ENCODE results near the gene SGMS1. TPM values are rescaled to one million over a fixed set of nuclear protein-coding genes. Genes with fewer than 3 reads are reported as not detected.

SGMS1 gene
- total RNA-seq, 2 donors from 2014 or later = 67.0 to 68.2 TPM

DNA sequence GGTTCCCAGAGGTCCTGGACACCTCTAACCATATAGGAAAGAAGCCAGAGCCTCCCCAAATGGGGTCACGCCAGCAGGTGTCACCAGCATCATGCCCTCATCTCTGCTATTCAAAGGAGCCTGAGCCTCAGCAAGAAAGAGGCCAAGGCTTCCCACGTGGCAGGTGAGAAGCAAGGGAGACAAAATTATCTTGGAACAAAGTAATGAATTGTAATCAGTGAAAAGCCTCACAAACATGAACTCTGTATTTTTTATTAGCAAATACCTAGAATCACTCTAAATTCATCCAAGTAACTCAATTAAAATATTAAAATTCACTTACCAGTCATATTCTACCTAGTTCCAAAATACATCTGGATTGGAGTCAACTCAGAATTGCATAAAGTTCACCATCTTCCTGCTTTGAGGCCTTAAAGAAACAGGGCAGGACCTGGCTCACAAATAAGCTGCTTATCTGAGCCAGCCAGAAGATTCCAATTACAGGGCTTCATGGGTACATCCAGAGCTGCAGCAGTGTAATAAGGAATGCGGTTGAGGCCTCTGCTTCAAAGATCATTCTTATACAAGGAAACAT lies 68.7 kb downstream of the SGMS1 start:
- H3K36me3 ChIP-seq = no peaks in the 10 kb centered on the region
- no peak for DNase-seq (ENCODE audit: low spot score)
- H3K4me3 ChIP-seq = no peak overlapping the region
- peak overlapping the region in 1 of 2 donors; percentile 38 for H3K27ac ChIP-seq
- TF ChIP-seq POLR2AphosphoS5 (IDR thresholded peaks at IDR 0.05) = peak; percentile 32
- TF ChIP-seq, protein P1, sequence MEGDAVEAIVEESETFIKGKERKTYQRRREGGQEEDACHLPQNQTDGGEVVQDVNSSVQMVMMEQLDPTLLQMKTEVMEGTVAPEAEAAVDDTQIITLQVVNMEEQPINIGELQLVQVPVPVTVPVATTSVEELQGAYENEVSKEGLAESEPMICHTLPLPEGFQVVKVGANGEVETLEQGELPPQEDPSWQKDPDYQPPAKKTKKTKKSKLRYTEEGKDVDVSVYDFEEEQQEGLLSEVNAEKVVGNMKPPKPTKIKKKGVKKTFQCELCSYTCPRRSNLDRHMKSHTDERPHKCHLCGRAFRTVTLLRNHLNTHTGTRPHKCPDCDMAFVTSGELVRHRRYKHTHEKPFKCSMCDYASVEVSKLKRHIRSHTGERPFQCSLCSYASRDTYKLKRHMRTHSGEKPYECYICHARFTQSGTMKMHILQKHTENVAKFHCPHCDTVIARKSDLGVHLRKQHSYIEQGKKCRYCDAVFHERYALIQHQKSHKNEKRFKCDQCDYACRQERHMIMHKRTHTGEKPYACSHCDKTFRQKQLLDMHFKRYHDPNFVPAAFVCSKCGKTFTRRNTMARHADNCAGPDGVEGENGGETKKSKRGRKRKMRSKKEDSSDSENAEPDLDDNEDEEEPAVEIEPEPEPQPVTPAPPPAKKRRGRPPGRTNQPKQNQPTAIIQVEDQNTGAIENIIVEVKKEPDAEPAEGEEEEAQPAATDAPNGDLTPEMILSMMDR (IDR thresholded peaks at IDR 0.05) = no peak
- no peak for TF ChIP-seq POLR2A (IDR thresholded peaks at IDR 0.05)
- intact Hi-C loops (cut with DNase I) = no loop called here
- H3K4me1 ChIP-seq (replicated peaks) = peaks cover 4% of the 10 kb centered on the region
- H3K27me3 ChIP-seq (replicated peaks; ENCODE audit: insufficient read depth) = no peaks in the 10 kb centered on the region
- 27% methylated on average over 3 of the region's 3 CpGs for WGBS
- no peaks in the 10 kb centered on the region for H3K9me3 ChIP-seq

DNA sequence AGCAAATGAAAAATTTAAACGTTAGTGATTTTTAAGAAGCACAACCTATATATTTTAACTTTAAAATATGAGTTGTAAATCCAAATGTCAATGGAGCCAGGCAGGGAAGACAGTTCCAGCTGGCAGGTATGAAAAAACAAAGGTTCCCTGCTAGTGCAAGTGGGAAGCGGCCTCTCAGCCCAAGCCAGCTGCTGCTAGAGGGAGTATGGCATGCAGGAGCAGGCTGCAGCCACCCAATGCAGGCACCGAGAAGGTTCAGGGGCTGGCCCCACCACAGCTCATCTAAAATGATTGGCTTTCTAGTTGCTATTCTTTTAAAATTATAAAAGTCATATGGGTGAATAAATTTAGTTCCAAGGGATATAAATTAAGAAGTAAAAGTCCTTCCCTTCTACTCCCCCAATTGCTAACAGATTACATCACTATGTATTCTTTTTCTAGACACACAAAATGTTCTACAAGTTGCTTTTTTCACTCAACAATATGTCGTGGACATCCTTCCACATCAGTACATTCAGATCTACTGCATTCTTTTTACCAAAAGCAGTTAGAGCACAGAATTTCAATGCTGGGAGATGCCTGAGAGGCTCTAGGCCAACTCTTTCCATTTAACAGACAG lies 69.3 kb downstream of the SGMS1 start:
- H3K9me3 ChIP-seq = no peaks in the 10 kb centered on the region
- H3K36me3 ChIP-seq = no peaks in the 10 kb centered on the region
- intact Hi-C loops (cut with DNase I) = no loop called here
- 33% methylated on average over 4 of the region's 4 CpGs for WGBS
- peaks cover 4% of the 10 kb centered on the region for H3K4me1 ChIP-seq (replicated peaks)
- no peak overlapping the region for H3K4me3 ChIP-seq
- no peaks in the 10 kb centered on the region for H3K27me3 ChIP-seq (replicated peaks; ENCODE audit: insufficient read depth)
- TF ChIP-seq POLR2AphosphoS5 (IDR thresholded peaks at IDR 0.05) (no peak), POLR2A (IDR thresholded peaks at IDR 0.05) (no peak)
- TF ChIP-seq, protein P1 (IDR thresholded peaks at IDR 0.05) = no peak
- no peak for DNase-seq (ENCODE audit: low spot score)
- H3K27ac ChIP-seq = peak overlapping the region in 1 of 2 donors; percentile 38

GRCh38 chr10:50552771-50553535 lies 70.8 kb downstream of the SGMS1 start:
- no peak for TF ChIP-seq POLR2AphosphoS5 (IDR thresholded peaks at IDR 0.05)
- no peaks in the 10 kb centered on the region for H3K27me3 ChIP-seq (replicated peaks; ENCODE audit: insufficient read depth)
- no peak overlapping the region for H3K4me3 ChIP-seq
- intact Hi-C loops (cut with DNase I) = no loop called here
- no peaks in the 10 kb centered on the region for H3K9me3 ChIP-seq
- no peak for DNase-seq (ENCODE audit: low spot score)
- H3K27ac ChIP-seq = no peak overlapping the region
- peaks cover 4% of the 10 kb centered on the region for H3K4me1 ChIP-seq (replicated peaks)
- H3K36me3 ChIP-seq = no peaks in the 10 kb centered on the region
- WGBS = 85% methylated on average over 4 of the region's 4 CpGs

DNA sequence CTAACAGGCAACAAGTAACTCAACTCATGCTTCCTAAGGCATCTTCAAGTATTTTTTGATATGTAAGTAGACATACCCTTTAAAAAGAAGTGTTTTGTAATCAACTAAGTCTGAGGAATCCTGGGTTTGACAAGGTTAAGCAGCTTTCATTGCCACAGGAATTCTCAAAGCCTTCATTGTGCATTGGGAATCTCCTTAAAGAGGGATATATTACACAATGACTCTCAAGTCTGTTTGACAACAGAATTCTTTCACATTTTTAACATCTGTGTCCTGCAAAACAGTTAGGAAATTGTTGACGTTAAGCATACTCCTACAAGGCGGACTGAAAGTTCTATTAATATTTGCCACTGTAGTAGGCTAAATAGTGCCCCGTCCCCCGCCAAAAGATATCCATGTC lies 71.4 kb downstream of the SGMS1 start:
- intact Hi-C loops (cut with DNase I) = no loop called here
- WGBS = 78% methylated on average over 4 of the region's 4 CpGs
- TF ChIP-seq, protein P1 (IDR thresholded peaks at IDR 0.05) = no peak
- no peak for TF ChIP-seq POLR2AphosphoS5 (IDR thresholded peaks at IDR 0.05)
- no peak for TF ChIP-seq POLR2A (IDR thresholded peaks at IDR 0.05)
- Histone ChIP-seq H3K9me3 (no peaks in the 10 kb centered on the region), H3K27me3 (replicated peaks; ENCODE audit: insufficient read depth) (no peaks in the 10 kb centered on the region), H3K4me3 (no peak overlapping the region), H3K4me1 (replicated peaks) (peaks cover 4% of the 10 kb centered on the region), H3K27ac (no peak overlapping the region), H3K36me3 (no peaks in the 10 kb centered on the region)
- DNase-seq (ENCODE audit: low spot score) = no peak

GRCh38 chr10:50551894-50552293 lies 71.9 kb downstream of the SGMS1 start:
- intact Hi-C loops (cut with DNase I) = no loop called here
- no peak for DNase-seq (ENCODE audit: low spot score)
- Histone ChIP-seq H3K9me3 (no peaks in the 10 kb centered on the region), H3K4me1 (replicated peaks) (peaks cover 4% of the 10 kb centered on the region), H3K4me3 (no peak overlapping the region), H3K36me3 (no peaks in the 10 kb centered on the region), H3K27ac (no peak overlapping the region), H3K27me3 (replicated peaks; ENCODE audit: insufficient read depth) (no peaks in the 10 kb centered on the region)
- no peak for TF ChIP-seq POLR2A (IDR thresholded peaks at IDR 0.05)
- no peak for TF ChIP-seq POLR2AphosphoS5 (IDR thresholded peaks at IDR 0.05)
- TF ChIP-seq, protein P1 (IDR thresholded peaks at IDR 0.05) = no peak
- WGBS = 81% methylated on average over 2 of the region's 2 CpGs

Data from prostate gland (tissue), 2 donors.